ENCODE results near the gene MRPS27.
"Not testable (repeated sequence)": the region's sequence is repeated elsewhere in the genome, so short reads cannot be mapped to it uniquely, and the experiment has no call there.

Gene MRPS27

GRCh38 chr5:72328172-72328571 lies 8.1 kb upstream of the MRPS27 start:
- peak; percentile 60 for DNase-seq (ENCODE audit: low read depth, low spot score)
- H3K27ac ChIP-seq = no peak overlapping the region

GRCh38 chr5:72326306-72326649 lies 6.2 kb upstream of the MRPS27 start:
- peak overlapping the region; percentile 29 for H3K27ac ChIP-seq
- no peak for DNase-seq (ENCODE audit: low read depth, low spot score)

GRCh38 chr5:72325566-72326305 lies 5.7 kb upstream of the MRPS27 start:
- peak overlapping the region; percentile 29 for H3K27ac ChIP-seq
- no peak for DNase-seq (ENCODE audit: low read depth, low spot score)

GRCh38 chr5:72324189-72324825 lies 4.3 kb upstream of the MRPS27 start:
- DNase-seq (ENCODE audit: low read depth, low spot score) = peak; percentile 24
- H3K27ac ChIP-seq = peak overlapping the region; percentile 75

DNA sequence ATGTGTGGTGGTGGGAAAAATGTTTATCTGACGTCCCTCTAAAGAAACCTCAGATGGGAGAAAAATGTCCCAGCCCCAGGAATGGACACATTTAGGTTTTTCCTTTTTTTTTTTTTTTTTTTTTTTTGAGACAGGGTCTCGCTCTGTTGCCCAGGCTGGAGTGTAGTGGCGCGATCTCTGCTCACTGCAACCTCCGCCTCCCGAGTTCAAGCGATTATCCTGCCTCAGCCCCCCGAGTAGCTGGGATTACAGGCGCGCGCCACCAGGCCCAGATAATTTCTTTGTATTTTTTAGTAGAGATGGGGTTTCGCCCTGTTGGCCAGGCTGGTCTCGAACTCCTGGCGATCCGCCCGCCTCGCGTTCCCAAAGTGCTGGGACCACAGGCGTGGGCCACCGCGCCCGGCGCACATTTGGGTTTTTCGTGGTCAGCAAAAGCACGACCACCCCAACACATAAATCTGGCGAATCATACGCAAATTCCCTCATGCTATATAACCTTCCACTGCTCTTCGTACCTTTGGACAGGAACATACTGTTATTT lies 535 bp downstream of the MRPS27 start:
- DNase-seq (ENCODE audit: low read depth, low spot score) = not testable (repeated sequence)
- H3K27ac ChIP-seq = peak overlapping the region; percentile 53

DNA sequence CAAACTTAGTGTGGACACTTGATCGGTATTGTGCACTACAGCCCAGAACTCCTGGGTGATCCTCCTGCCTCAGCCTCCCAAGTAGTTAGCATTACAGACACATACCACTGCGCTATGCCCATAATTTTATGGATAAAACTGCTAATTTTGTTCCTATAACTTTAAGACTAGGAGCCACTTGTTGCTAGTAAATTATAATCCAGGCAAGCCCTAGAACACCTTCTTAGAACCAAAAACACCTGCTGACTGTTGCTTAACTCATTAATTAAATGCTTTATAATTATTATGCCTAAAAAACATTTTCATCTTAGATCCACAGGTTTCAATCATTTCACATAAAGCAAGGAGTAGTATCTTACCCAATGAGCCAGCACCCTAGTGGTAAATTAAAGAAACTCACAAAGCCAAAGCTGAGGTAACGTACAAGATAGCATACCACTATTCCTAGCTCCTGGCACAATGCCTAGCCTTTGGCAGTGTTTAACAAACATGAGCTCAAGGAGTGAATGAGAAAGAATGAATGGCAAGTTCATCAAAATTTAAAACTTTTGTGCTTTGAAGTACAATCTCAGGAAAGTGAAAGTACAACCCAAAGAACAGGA lies 5.4 kb downstream of the MRPS27 start:
- no peak for DNase-seq (ENCODE audit: low read depth, low spot score)
- H3K27ac ChIP-seq = no peak overlapping the region

- no peak overlapping the region for H3K27ac ChIP-seq
- no peak for DNase-seq (ENCODE audit: low read depth, low spot score)
Measured at GRCh38 chr5:72313141-72313540, 6.9 kb downstream of the MRPS27 start.

DNA sequence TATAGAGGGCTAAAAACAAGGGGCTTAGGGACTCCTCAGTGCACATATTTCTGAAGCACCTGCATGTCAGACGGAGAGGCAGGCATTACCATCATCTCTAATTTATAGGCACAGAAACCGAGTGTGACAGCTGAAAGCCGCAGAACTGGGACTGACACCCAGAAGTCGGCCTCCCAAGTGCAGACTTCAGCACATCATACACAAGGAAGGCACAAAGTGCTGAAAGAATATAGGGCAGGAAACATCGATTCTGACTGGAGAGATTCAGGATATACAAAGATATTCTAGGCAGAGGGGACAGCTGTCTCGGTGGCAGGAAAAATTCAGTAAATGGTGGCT lies 11.2 kb downstream of the MRPS27 start:
- no peak for DNase-seq (ENCODE audit: low read depth, low spot score)
- peak overlapping the region; percentile 88 for H3K27ac ChIP-seq

- peak overlapping the region; percentile 88 for H3K27ac ChIP-seq
- DNase-seq (ENCODE audit: low read depth, low spot score) = peak; percentile 76
Measured at GRCh38 chr5:72307968-72308852, 11.8 kb downstream of the MRPS27 start.

DNA sequence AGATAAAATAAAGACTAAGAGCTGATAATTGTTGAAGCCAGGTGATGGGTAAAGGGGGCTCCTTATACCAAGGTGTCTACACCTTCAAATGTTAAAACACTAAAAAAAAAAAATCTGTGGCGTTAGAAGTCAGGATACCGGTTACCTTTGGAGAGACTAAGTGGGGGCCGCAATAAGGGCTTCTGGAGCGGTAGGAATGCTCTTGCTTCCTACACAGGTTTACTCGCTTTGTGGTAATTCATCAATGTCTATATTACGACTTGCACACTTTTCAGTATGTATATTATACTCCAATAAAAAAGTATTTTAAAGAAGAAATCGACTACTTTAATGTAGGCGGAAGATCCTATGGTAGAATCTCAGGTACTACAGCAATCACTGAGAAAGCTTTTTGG lies 12.5 kb downstream of the MRPS27 start:
- H3K27ac ChIP-seq = peak overlapping the region; percentile 88
- no peak for DNase-seq (ENCODE audit: low read depth, low spot score)

DNA sequence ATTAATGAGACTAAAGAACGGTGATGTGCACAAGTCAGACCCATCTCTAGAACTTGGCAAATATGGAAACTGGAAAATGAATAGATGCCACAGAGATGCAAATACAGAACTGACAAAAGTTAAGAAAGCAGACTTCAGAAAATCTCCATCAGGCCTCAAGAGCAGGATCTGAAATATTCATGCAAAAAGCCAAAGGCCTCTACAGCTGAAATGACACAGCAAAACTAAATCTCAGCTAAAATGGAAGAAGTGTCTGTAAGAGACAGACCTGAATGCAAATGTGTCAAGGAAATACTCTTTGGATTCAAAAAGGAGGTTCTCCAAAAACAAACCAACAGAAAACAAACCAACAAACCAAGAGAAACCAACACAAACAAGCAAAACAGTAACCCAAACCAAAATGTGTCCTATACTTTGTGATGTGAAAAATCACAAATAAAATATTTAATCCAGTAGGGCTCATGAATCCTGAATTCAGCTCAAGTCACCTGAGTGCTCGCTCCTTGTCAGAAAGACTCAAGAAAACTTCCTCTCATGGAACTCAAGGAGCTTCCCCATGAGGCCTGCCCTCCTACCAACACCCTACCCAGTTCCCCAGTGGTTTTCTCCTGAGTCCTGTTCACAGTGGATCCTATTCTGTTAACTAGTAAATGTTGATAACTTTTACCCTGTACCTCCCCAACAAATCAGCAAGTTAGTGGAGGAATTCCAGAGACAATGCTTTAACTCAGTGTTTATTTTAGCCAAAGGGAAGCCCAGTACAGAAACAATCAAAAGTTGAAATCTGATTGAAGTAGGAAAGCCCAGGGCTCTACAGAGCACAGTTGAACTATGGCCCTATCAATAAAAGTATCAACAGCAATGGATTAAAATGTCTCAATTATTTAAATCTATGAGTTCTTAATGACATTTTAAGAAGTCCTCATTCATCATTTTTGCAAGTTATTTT lies 14.6 kb downstream of the MRPS27 start:
- DNase-seq (ENCODE audit: low read depth, low spot score) = no peak
- no peak overlapping the region for H3K27ac ChIP-seq

- no peak for DNase-seq (ENCODE audit: low read depth, low spot score)
- H3K27ac ChIP-seq = no peak overlapping the region
Measured at GRCh38 chr5:72302171-72302570, 17.9 kb downstream of the MRPS27 start.

GRCh38 chr5:72301557-72301956 lies 18.5 kb downstream of the MRPS27 start:
- no peak for DNase-seq (ENCODE audit: low read depth, low spot score)
- H3K27ac ChIP-seq = no peak overlapping the region

GRCh38 chr5:72300590-72301339 lies 19.3 kb downstream of the MRPS27 start:
- DNase-seq (ENCODE audit: low read depth, low spot score) = no peak
- no peak overlapping the region for H3K27ac ChIP-seq

DNA sequence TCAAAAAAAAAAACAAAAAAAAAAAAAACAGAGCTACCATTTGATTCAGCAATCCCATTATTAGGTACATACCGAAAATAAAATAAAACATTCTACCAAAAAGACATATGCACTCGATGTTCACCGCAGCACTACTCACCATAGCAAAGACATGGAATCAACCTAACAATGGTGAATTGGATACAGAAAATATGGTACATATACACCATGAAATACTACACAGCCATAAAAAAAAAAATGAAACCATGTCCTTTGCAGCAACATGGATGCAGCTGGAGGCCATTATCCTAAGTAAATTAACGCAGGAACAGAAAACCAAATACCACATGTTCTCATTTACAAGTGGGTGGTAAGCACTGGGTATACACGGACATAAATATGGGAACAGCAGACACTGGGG lies 21.3 kb downstream of the MRPS27 start:
- no peak for DNase-seq (ENCODE audit: low read depth, low spot score)
- H3K27ac ChIP-seq = no peak overlapping the region

GRCh38 chr5:72298136-72298535 lies 21.9 kb downstream of the MRPS27 start:
- not testable (repeated sequence) for DNase-seq (ENCODE audit: low read depth, low spot score); H3K27ac ChIP-seq

DNA sequence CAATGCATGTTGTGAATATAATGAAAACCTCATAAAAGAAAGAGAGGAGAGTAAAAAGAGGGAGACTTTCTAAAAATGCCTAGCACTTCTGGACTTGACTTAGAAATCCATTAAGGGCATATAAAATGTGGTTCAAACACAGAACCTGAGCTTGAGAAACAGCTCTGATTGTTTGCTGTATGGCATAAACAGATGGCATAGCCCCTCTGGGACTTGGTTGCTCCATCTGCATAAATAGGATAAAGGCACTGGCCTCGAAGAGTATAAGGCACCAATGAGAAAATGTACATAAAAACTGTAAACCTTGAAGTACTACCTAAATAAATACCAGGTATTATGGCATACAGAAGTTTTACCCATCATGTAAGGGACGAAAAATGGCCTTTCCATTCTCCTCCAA lies 23.8 kb downstream of the MRPS27 start:
- H3K27ac ChIP-seq = no peak overlapping the region
- no peak for DNase-seq (ENCODE audit: low read depth, low spot score)

DNA sequence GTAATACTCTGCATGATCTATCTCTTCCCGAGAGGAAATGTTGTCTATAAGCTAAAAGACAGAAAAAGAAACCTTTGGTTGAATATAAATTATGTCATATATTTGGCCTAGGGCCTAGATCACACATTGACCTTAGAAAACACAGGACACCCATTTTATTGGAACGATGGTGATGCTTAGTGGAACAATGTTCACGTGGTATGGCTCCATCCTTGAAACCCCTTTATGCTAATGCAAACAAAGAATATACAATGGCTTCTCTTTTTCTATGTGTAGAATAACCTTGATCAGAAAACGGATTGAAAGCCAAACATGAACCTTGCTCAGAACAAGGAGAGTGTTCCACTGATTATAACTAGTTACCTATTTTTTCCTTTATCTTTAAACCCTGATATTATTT lies 24.5 kb downstream of the MRPS27 start:
- no peak for DNase-seq (ENCODE audit: low read depth, low spot score)
- H3K27ac ChIP-seq = no peak overlapping the region

DNA sequence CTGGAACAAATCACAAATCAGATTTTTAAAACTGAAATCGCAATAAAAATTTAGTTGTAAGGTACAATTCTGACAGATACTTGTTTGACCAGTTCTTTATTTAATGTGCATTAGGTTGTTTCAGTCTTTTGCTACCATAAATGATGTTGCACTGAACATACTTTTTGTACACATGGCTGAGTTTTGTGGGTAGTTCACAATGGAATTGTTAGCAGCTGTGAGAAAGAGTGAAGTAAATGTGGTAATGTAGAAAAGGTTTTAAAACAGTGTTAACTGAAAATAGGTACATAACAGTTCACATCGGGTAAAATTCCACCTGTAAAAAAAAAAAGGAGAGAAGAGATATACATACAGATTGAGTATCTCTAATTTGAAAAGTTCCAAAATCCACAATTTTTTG lies 25.6 kb downstream of the MRPS27 start:
- H3K27ac ChIP-seq = no peak overlapping the region
- no peak for DNase-seq (ENCODE audit: low read depth, low spot score)
